ENCODE data around the gene CDK5R2.

Gene CDK5R2

GRCh38 chr2:218990612-218991011 lies 31.1 kb downstream of the CDK5R2 start:
- DNase-seq: no peak

- DNase-seq: no peak
Measured at GRCh38 chr2:218991674-218992168, 32.3 kb downstream of the CDK5R2 start.

GRCh38 chr2:218992196-218992595 lies 32.7 kb downstream of the CDK5R2 start:
- DNase-seq: no peak

GRCh38 chr2:218992703-218993344 lies 33.4 kb downstream of the CDK5R2 start:
- DNase-seq: no peak

- no peak for DNase-seq
Measured at GRCh38 chr2:218993345-218994315, 34.2 kb downstream of the CDK5R2 start, which contains the start of gene CRYBA2. Gene CRYBA2, minus strand, starts transcription at chr2:218993422. Its CDS starts 246 bp downstream, at chr2:218993176.

- no peak for DNase-seq
Measured at GRCh38 chr2:218995561-218995960, 36.1 kb downstream of the CDK5R2 start.

- DNase-seq: peak; percentile 29
Measured at GRCh38 chr2:218995972-218996711, 36.7 kb downstream of the CDK5R2 start.

- DNase-seq: no peak
Measured at GRCh38 chr2:218996937-218997336, 37.5 kb downstream of the CDK5R2 start.

GRCh38 chr2:218997731-218998130 lies 38.3 kb downstream of the CDK5R2 start:
- DNase-seq: no peak

- DNase-seq: no peak
Measured at GRCh38 chr2:218998414-218999002, 39.0 kb downstream of the CDK5R2 start.

GRCh38 chr2:218999021-218999880 lies 39.8 kb downstream of the CDK5R2 start:
- no peak for DNase-seq

- peak; percentile 64 for DNase-seq
Measured at GRCh38 chr2:218999881-219000568, 40.6 kb downstream of the CDK5R2 start.

- no peak for DNase-seq
Measured at GRCh38 chr2:219000569-219000960, 41.1 kb downstream of the CDK5R2 start.

GRCh38 chr2:219001100-219001576 lies 41.7 kb downstream of the CDK5R2 start:
- no peak for DNase-seq

- DNase-seq: peak; percentile 69
Measured at GRCh38 chr2:219001577-219002394, 42.3 kb downstream of the CDK5R2 start.

- peak; percentile 17 for DNase-seq
Measured at GRCh38 chr2:219002395-219003266, 43.2 kb downstream of the CDK5R2 start.

GRCh38 chr2:219003267-219003634 lies 43.8 kb downstream of the CDK5R2 start:
- DNase-seq: no peak

- no peak for DNase-seq
Measured at GRCh38 chr2:219003979-219004378, 44.5 kb downstream of the CDK5R2 start.

- DNase-seq: no peak
Measured at GRCh38 chr2:219009294-219009693, 49.8 kb downstream of the CDK5R2 start.
